ENCODE data around the gene RXRG.

- no peak for TF ChIP-seq CTCF (IDR thresholded peaks at IDR 0.05; ENCODE audit: extremely low read depth in 1 of 2, insufficient read depth in 1 of 2, low read depth in 1 of 2, low read length in 2 of 2)
- TF ChIP-seq POLR2AphosphoS5 (IDR thresholded peaks at IDR 0.05; ENCODE audit: insufficient read depth, low read depth, low read length), result no peak
- no peak for TF ChIP-seq EZH2 (IDR thresholded peaks at IDR 0.05; ENCODE audit: borderline replicate concordance, low read depth, low read length, severe bottlenecking)
- TF ChIP-seq POLR2A (IDR thresholded peaks at IDR 0.05; ENCODE audit: low read depth, low read length), result no peak
- no peak for TF ChIP-seq MYC (IDR thresholded peaks at IDR 0.05; ENCODE audit: low read depth, low read length)
- TF ChIP-seq MAX (IDR thresholded peaks at IDR 0.05; ENCODE audit: insufficient read depth, insufficient read length), result no peak
- no peak for TF ChIP-seq GATA2 (IDR thresholded peaks at IDR 0.05; ENCODE audit: insufficient read depth, insufficient read length, low read depth, low read length)
These were observed 37.0 kb upstream of the RXRG start for GRCh38 chr1:165481820-165482532.

Data from endothelial cell of umbilical vein (primary cell).